ENCODE data around the gene GPR6. TPM values are rescaled to one million over a fixed set of nuclear protein-coding genes. Genes with fewer than 3 reads are reported as not detected.

GPR6 gene
- total and polyA plus RNA-seq, 2 experiments from 2014 or later: not detected

DNA sequence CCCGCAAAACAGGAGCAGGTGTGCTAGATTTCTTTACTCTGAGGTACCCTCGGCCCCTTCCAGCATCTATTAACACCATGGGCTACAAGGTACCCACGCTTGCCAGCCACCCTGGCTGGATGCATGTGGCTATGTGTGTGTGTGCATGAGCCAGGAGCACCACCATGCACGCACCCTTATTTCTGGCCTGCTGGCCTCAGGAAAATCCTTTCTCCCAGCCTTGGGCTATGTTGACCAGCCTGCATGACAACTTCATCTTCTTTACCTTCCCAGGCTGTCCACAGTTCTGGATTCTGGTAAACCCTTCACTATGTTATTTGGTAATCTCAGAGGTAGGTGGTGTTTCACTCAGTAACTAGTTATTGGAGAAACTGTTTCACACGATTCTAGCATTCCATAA lies 40.4 kb downstream of the GPR6 start:
- H3F3A ChIP-seq (ENCODE audit: insufficient read depth): no peaks in the 10 kb centered on the region
- no peaks in the 10 kb centered on the region for H3K9me2 ChIP-seq (ENCODE audit: insufficient read depth)
- H3K36me3 ChIP-seq (ENCODE audit: low read depth): no peaks in the 10 kb centered on the region
- no peak overlapping the region for H3K4me3 ChIP-seq
- in situ Hi-C loops (cut with MboI): no loop called here
- DNase-seq: no peak
- no peak for TF ChIP-seq EZH2phosphoT487 (IDR thresholded peaks at IDR 0.05; ENCODE audit: insufficient read depth, low read depth)
- TF ChIP-seq EZH2 (IDR thresholded peaks at IDR 0.05; ENCODE audit: insufficient read depth, poor library complexity, severe bottlenecking): no peak
- H3K4me2 ChIP-seq (ENCODE audit: unreplicated experiment): no peak overlapping the region
- H3K79me2 ChIP-seq (ENCODE audit: insufficient read depth): no peaks in the 10 kb centered on the region
- no peak overlapping the region for H2AFZ ChIP-seq
- no peaks in the 10 kb centered on the region for H3K9me3 ChIP-seq (ENCODE audit: low read depth)
- no peaks in the 10 kb centered on the region for H4K20me1 ChIP-seq (ENCODE audit: insufficient read depth)
- H3K4me1 ChIP-seq (ENCODE audit: insufficient read depth): no peaks in the 10 kb centered on the region
- H3K27ac ChIP-seq: no peak overlapping the region
- H3K27me3 ChIP-seq (replicated peaks; ENCODE audit: insufficient read depth): peaks cover 12% of the 10 kb centered on the region; the same call in 1 of the 2 replicates
- no peak overlapping the region for H3K9ac ChIP-seq
- 47 to 59% methylated on average over 5 of the region's 5 CpGs for WGBS, 2 experiments (ENCODE audit: low coverage in 1 of 2, low lambda C conversion rate in 2 of 2, missing lambda C conversion rate in 2 of 2)

DNA sequence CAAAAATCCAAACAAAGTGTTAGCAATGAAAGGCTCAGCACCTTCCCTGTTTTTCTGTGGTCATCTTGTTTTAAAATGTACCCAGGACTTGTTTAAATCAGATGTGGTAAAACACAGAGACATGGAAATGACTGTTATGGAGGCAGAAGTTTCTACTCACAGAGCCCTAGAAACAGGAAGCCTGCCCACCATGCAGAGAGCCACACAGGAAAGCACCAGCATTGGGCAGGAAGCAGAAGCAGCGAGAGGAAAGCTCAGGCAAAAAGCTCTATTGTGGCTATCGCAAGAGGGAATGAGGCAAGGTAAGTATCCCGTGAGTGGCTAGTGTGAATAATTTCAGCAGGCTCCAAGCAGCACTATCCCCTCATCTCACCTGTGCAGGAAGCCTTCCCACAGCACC lies 42.8 kb downstream of the GPR6 start:
- H3K4me1 ChIP-seq (ENCODE audit: insufficient read depth): no peaks in the 10 kb centered on the region
- TF ChIP-seq EZH2phosphoT487 (IDR thresholded peaks at IDR 0.05; ENCODE audit: insufficient read depth, low read depth): no peak
- TF ChIP-seq EZH2 (IDR thresholded peaks at IDR 0.05; ENCODE audit: insufficient read depth, poor library complexity, severe bottlenecking): no peak
- no peaks in the 10 kb centered on the region for H3F3A ChIP-seq (ENCODE audit: insufficient read depth)
- no peak overlapping the region for H3K4me2 ChIP-seq (ENCODE audit: unreplicated experiment)
- H3K9me2 ChIP-seq (ENCODE audit: insufficient read depth): no peaks in the 10 kb centered on the region
- H3K79me2 ChIP-seq (ENCODE audit: insufficient read depth): no peaks in the 10 kb centered on the region
- H3K27ac ChIP-seq: no peak overlapping the region
- no peak overlapping the region for H2AFZ ChIP-seq
- in situ Hi-C loops (cut with MboI): no loop called here
- no peaks in the 10 kb centered on the region for H3K9me3 ChIP-seq (ENCODE audit: low read depth)
- peaks cover 11% of the 10 kb centered on the region; the same call in 1 of the 2 replicates for H3K27me3 ChIP-seq (replicated peaks; ENCODE audit: insufficient read depth)
- H3K4me3 ChIP-seq: no peak overlapping the region
- DNase-seq: no peak
- H3K9ac ChIP-seq: no peak overlapping the region
- H3K36me3 ChIP-seq (ENCODE audit: low read depth): no peaks in the 10 kb centered on the region
- WGBS, 2 experiments (ENCODE audit: low coverage in 1 of 2, low lambda C conversion rate in 2 of 2, missing lambda C conversion rate in 2 of 2): 47 to 53% methylated on average over 3 of the region's 3 CpGs
- no peaks in the 10 kb centered on the region for H4K20me1 ChIP-seq (ENCODE audit: insufficient read depth)

GRCh38 chr6:110029144-110029543 lies 51.0 kb downstream of the GPR6 start:
- no peak overlapping the region for H2AFZ ChIP-seq
- H4K20me1 ChIP-seq (ENCODE audit: insufficient read depth): no peaks in the 10 kb centered on the region
- no peaks in the 10 kb centered on the region for H3K4me1 ChIP-seq (ENCODE audit: insufficient read depth)
- H3K79me2 ChIP-seq (ENCODE audit: insufficient read depth): no peaks in the 10 kb centered on the region
- WGBS, 2 experiments (ENCODE audit: low coverage in 1 of 2, low lambda C conversion rate in 2 of 2, missing lambda C conversion rate in 2 of 2): 42 to 61% methylated on average over 1 of the region's 1 CpG
- no peak overlapping the region for H3K4me3 ChIP-seq
- no peak overlapping the region for H3K9ac ChIP-seq
- no peak for DNase-seq
- H3K9me2 ChIP-seq (ENCODE audit: insufficient read depth): no peaks in the 10 kb centered on the region
- no peaks in the 10 kb centered on the region for H3K27me3 ChIP-seq (replicated peaks; ENCODE audit: insufficient read depth)
- H3K27ac ChIP-seq: no peak overlapping the region
- no peaks in the 10 kb centered on the region for H3K36me3 ChIP-seq (ENCODE audit: low read depth)
- H3F3A ChIP-seq (ENCODE audit: insufficient read depth): no peaks in the 10 kb centered on the region
- in situ Hi-C loops (cut with MboI): no loop called here
- TF ChIP-seq EZH2 (IDR thresholded peaks at IDR 0.05; ENCODE audit: insufficient read depth, poor library complexity, severe bottlenecking): no peak
- TF ChIP-seq EZH2phosphoT487 (IDR thresholded peaks at IDR 0.05; ENCODE audit: insufficient read depth, low read depth): no peak
- no peaks in the 10 kb centered on the region for H3K9me3 ChIP-seq (ENCODE audit: low read depth)
- no peak overlapping the region for H3K4me2 ChIP-seq (ENCODE audit: unreplicated experiment)

Other genes starting within 250 kb of the GPR6 start
- 12.3 and 14.4 TPM in 2 replicates for gene WASF1, start 201.4 kb downstream of the GPR6 start, total RNA-seq (2014; rRNA removed; shearing (Covaris generic))
- gene WASF1, start 201.4 kb downstream of the GPR6 start, polyA plus RNA-seq (2016; fragmentation: Nextera tagmentation; extraction: Ambion mirVana): 24.6 and 25.1 TPM in 2 replicates
- gene CDC40, start 202.1 kb downstream of the GPR6 start, total RNA-seq (2014; rRNA removed; shearing (Covaris generic)): 18.8 and 21.1 TPM in 2 replicates
- gene CDC40, start 202.1 kb downstream of the GPR6 start, polyA plus RNA-seq (2016; fragmentation: Nextera tagmentation; extraction: Ambion mirVana): 21.2 and 21.9 TPM in 2 replicates

Data from GM23248 (cell line).